Fibroblast of pulmonary artery (primary cell): ENCODE measurements around the gene LYPD6B.

Experiments
- DNase-seq: peaks from one replicate; pipeline ENCODE4 v3.0.0-alpha.2; 2010; ENCODE audit warnings: low read depth
- H3K4me3 ChIP-seq: replicated peaks from 2 replicates; pipeline ENCODE4 v1.5.1; 2011; ENCODE audit warnings: low read depth, mild to moderate bottlenecking, control low read depth, low read length, moderate library complexity
- CTCF ChIP-seq: IDR thresholded peaks from 2 replicates; pipeline ENCODE4 v1.5.1; 2011; ENCODE audit warnings: mild to moderate bottlenecking, control low read depth, low read length, inconsistent platforms; ENCODE audit errors: missing control alignments

The LYPD6B gene

GRCh38 chr2:149187057-149187456 lies 148.6 kb downstream of the LYPD6B start:
- no peak overlapping the region for H3K4me3 ChIP-seq
- DNase-seq = no peak
- TF ChIP-seq CTCF = no peak

GRCh38 chr2:149188291-149188690 lies 149.8 kb downstream of the LYPD6B start:
- DNase-seq = no peak
- H3K4me3 ChIP-seq = no peak overlapping the region
- no peak for TF ChIP-seq CTCF

GRCh38 chr2:149189769-149190168 lies 151.3 kb downstream of the LYPD6B start:
- TF ChIP-seq CTCF = no peak
- DNase-seq = no peak
- H3K4me3 ChIP-seq = no peak overlapping the region

GRCh38 chr2:149191915-149192314 lies 153.4 kb downstream of the LYPD6B start:
- no peak for TF ChIP-seq CTCF
- H3K4me3 ChIP-seq = no peak overlapping the region
- DNase-seq = no peak

GRCh38 chr2:149192427-149192826 lies 153.9 kb downstream of the LYPD6B start:
- no peak for DNase-seq
- no peak for TF ChIP-seq CTCF
- no peak overlapping the region for H3K4me3 ChIP-seq

- H3K4me3 ChIP-seq = no peak overlapping the region
- TF ChIP-seq CTCF = no peak
- DNase-seq = peak; percentile 2
Measured at GRCh38 chr2:149200109-149200520, 161.6 kb downstream of the LYPD6B start.

- no peak overlapping the region for H3K4me3 ChIP-seq
- no peak for DNase-seq
- TF ChIP-seq CTCF = no peak
Measured at GRCh38 chr2:149204686-149205085, 166.2 kb downstream of the LYPD6B start.
